Suprapubic skin (tissue), 3 donors: Measurements from ENCODE around the gene NFKB2.

Experiments used
- CTCF ChIP-seq, 2 donors: fragments of 200-600 bp in 1 of 2; fragments of 450-650 bp in 1 of 2; sonication (generic) in 1 of 2; IDR thresholded peaks; one replicate each; pipeline ENCODE4 v1.5.1; 2016 to 2019; ENCODE audit warnings: antibody characterized with exemption in 2 of 2, mild to moderate bottlenecking in 1 of 2, moderate library complexity in 1 of 2
- POLR2A ChIP-seq, 2 donors: fragments of 450-650 bp; IDR thresholded peaks; one replicate each; pipeline ENCODE4 v1.6.1; 2017; ENCODE audit warnings: antibody characterized with exemption in 2 of 2, mild to moderate bottlenecking in 2 of 2, moderate library complexity in 2 of 2

- TF ChIP-seq CTCF (IDR thresholded peaks at IDR 0.05) (peak; percentile 85), POLR2A (IDR thresholded peaks at IDR 0.05) (no peak)
Measured at GRCh38 chr10:102352066-102352715, 43.3 kb upstream of the NFKB2 start.
